ENCODE data around the gene HTRA1. TPM values are rescaled to one million over a fixed set of nuclear protein-coding genes. Genes with fewer than 3 reads are reported as not detected.
A peak's percentile ranks its signal among the peaks of the same experiment; 100 is the strongest.

Gene HTRA1
- polyA plus RNA-seq, 1 of the 3 experiments (the other 2 are of a cell fraction): 291 TPM

- TF ChIP-seq USF1 (IDR thresholded peaks at IDR 0.05; ENCODE audit: borderline replicate concordance, low read depth) (no peak), NFIC (IDR thresholded peaks at IDR 0.05; ENCODE audit: borderline replicate concordance) (0 out of 2 replicates have a peak, but pooled peaks have one; percentile 8)
- no peaks in the 10 kb centered on the region for H3K9me2 ChIP-seq
- H3K9me3 ChIP-seq: no peaks in the 10 kb centered on the region
- no peak overlapping the region for H2AFZ ChIP-seq (ENCODE audit: low read depth)
- H3K27ac ChIP-seq (ENCODE audit: low read depth in 2 of 2, low read length in 1 of 2): peak overlapping the region in 1 of 2 experiments; percentile 21; a peak in 1 of 4 replicates
- peaks cover 7 to 21% of the 10 kb centered on the region in 2 experiments; a peak in 3 of 4 replicates for H3K4me1 ChIP-seq (ENCODE audit: control insufficient read depth in 1 of 2, insufficient read depth in 2 of 2, low read depth in 1 of 2, low read length in 1 of 2)
- 79% methylated on average over 8 of the region's 8 CpGs for whole genome bisulfite sequencing (ENCODE audit: low lambda C conversion rate)
- no peak overlapping the region for H3K9ac ChIP-seq
- H3K4me3 ChIP-seq (ENCODE audit: low read depth in 2 of 2, low read length in 1 of 2): no peak overlapping the region
- H3K36me3 ChIP-seq (replicated peaks in 1 of 2; ENCODE audit: control insufficient read depth in 1 of 2, insufficient read depth in 2 of 2, low read length in 1 of 2): peaks cover 0 to 6% of the 10 kb centered on the region in 2 experiments
- CTCF ChIA-PET: no interaction called here
- no peak for DNase-seq
- POLR2A ChIA-PET: no interaction called here
- H3K27me3 ChIP-seq (ENCODE audit: insufficient read depth): no peaks in the 10 kb centered on the region
- no peaks in the 10 kb centered on the region for H4K20me1 ChIP-seq (ENCODE audit: insufficient read depth)
- H3K79me2 ChIP-seq (ENCODE audit: insufficient read depth): no peaks in the 10 kb centered on the region; the same call in 1 of the 2 replicates
- H3K4me2 ChIP-seq: 0 out of 2 replicates have a peak overlapping the region, but pooled peaks have one; percentile 18
- H3F3A ChIP-seq (replicated peaks; ENCODE audit: insufficient read depth): peaks cover 15% of the 10 kb centered on the region
Measured at GRCh38 chr10:122499012-122499411, 37.7 kb downstream of the HTRA1 start.

GRCh38 chr10:122499491-122499941 lies 38.2 kb downstream of the HTRA1 start:
- H3K36me3 ChIP-seq (replicated peaks in 1 of 2; ENCODE audit: control insufficient read depth in 1 of 2, insufficient read depth in 2 of 2, low read length in 1 of 2): peaks cover 0 to 6% of the 10 kb centered on the region in 2 experiments
- ChIA-PET CTCF (no interaction called here), POLR2A (no interaction called here)
- peaks cover 9 to 25% of the 10 kb centered on the region in 2 experiments; a peak in 3 of 4 replicates for H3K4me1 ChIP-seq (ENCODE audit: control insufficient read depth in 1 of 2, insufficient read depth in 2 of 2, low read depth in 1 of 2, low read length in 1 of 2)
- H3K9ac ChIP-seq: no peak overlapping the region
- TF ChIP-seq TCF12 (IDR thresholded peaks at IDR 0.05) (peak; percentile 34; the same call in 1 of the 2 replicates), TEAD4 (IDR thresholded peaks at IDR 0.05; ENCODE audit: borderline replicate concordance, insufficient read depth) (no peak), MAX (IDR thresholded peaks at IDR 0.05; ENCODE audit: low read depth) (peak; percentile 51)
- H3K27me3 ChIP-seq (ENCODE audit: insufficient read depth): no peaks in the 10 kb centered on the region
- H3K27ac ChIP-seq (ENCODE audit: low read depth in 2 of 2, low read length in 1 of 2): peak overlapping the region in 1 of 2 experiments; percentile 21; a peak in 1 of 4 replicates
- no peaks in the 10 kb centered on the region for H3K9me3 ChIP-seq
- 0 out of 2 replicates have a peak overlapping the region, but pooled peaks have one; percentile 18 for H3K4me2 ChIP-seq
- no peaks in the 10 kb centered on the region for H3K9me2 ChIP-seq
- 77% methylated on average over 5 of the region's 5 CpGs for WGBS (ENCODE audit: low lambda C conversion rate)
- no peak overlapping the region for H2AFZ ChIP-seq (ENCODE audit: low read depth)
- no peak for DNase-seq
- peaks cover 15% of the 10 kb centered on the region for H3F3A ChIP-seq (replicated peaks; ENCODE audit: insufficient read depth)
- no peak overlapping the region for H3K4me3 ChIP-seq (ENCODE audit: low read depth in 2 of 2, low read length in 1 of 2)
- no peaks in the 10 kb centered on the region for H4K20me1 ChIP-seq (ENCODE audit: insufficient read depth)
- no peaks in the 10 kb centered on the region; the same call in 1 of the 2 replicates for H3K79me2 ChIP-seq (ENCODE audit: insufficient read depth)

- Histone ChIP-seq H3K27me3 (ENCODE audit: insufficient read depth) (no peaks in the 10 kb centered on the region), H4K20me1 (ENCODE audit: insufficient read depth) (no peaks in the 10 kb centered on the region), H3K4me1 (ENCODE audit: control insufficient read depth in 1 of 2, insufficient read depth in 2 of 2, low read depth in 1 of 2, low read length in 1 of 2) (peaks cover 16 to 22% of the 10 kb centered on the region in 2 experiments), H3K9ac (no peak overlapping the region), H3K9me2 (no peaks in the 10 kb centered on the region), H3K4me3 (ENCODE audit: low read depth in 2 of 2, low read length in 1 of 2) (no peak overlapping the region), H3K9me3 (no peaks in the 10 kb centered on the region), H3K27ac (ENCODE audit: low read depth in 2 of 2, low read length in 1 of 2) (peak overlapping the region in 1 of 2 experiments; percentile 21; a peak in 1 of 4 replicates), H3K79me2 (ENCODE audit: insufficient read depth) (peaks cover 3% of the 10 kb centered on the region; the same call in 1 of the 2 replicates), H3K4me2 (no peak overlapping the region), H2AFZ (ENCODE audit: low read depth) (no peak overlapping the region), H3F3A (replicated peaks; ENCODE audit: insufficient read depth) (peaks cover 10% of the 10 kb centered on the region), H3K36me3 (replicated peaks in 1 of 2; ENCODE audit: control insufficient read depth in 1 of 2, insufficient read depth in 2 of 2, low read length in 1 of 2) (peaks cover 0 to 6% of the 10 kb centered on the region in 2 experiments)
- ChIA-PET CTCF (no interaction called here), POLR2A (no interaction called here)
- DNase-seq: no peak
- WGBS (ENCODE audit: low lambda C conversion rate): 74% methylated on average over 5 of the region's 5 CpGs
- TF ChIP-seq EZH2phosphoT487 (IDR thresholded peaks at IDR 0.05; ENCODE audit: borderline replicate concordance, low read depth) (no peak), RAD21 (IDR thresholded peaks at IDR 0.05; ENCODE audit: low read length) (no peak), EP300 (IDR thresholded peaks at IDR 0.05; ENCODE audit: borderline replicate concordance in 1 of 2, low read depth in 1 of 2, low read length in 1 of 2) (no peak), IRF3 (IDR thresholded peaks at IDR 0.05; ENCODE audit: low read depth, low read length) (no peak), USF2 (IDR thresholded peaks at IDR 0.05; ENCODE audit: borderline replicate concordance, low read depth, low read length) (no peak), POLR2AphosphoS5 (IDR thresholded peaks at IDR 0.05; ENCODE audit: low read depth, low read length) (no peak), GABPA (IDR thresholded peaks at IDR 0.05; ENCODE audit: low read depth) (no peak), TCF12 (IDR thresholded peaks at IDR 0.05) (no peak), RFX5 (IDR thresholded peaks at IDR 0.05; ENCODE audit: low read length) (no peak), USF1 (IDR thresholded peaks at IDR 0.05; ENCODE audit: borderline replicate concordance, low read depth) (no peak), PBX3 (IDR thresholded peaks at IDR 0.05) (no peak), JUND (IDR thresholded peaks at IDR 0.05) (no peak)
Measured at GRCh38 chr10:122500194-122500593, 38.8 kb downstream of the HTRA1 start.

All from SK-N-SH (cell line).